COR-L47 (cell line): ENCODE results near the gene PRB3.

ENCODE experiments used
- DNase-seq: peaks from one replicate; lab custom pipeline; 2025; lab: John Stamatoyannopoulos, UW

PRB3 gene

GRCh38 chr12:11269607-11270006 is at the start of gene PRB3:
PRB3 (minus strand) TSS chr12:11269707; CDS start chr12:11269669, 38 bp downstream.
- DNase-seq: no peak

- no peak for DNase-seq
Measured at GRCh38 chr12:11310336-11310735, 40.8 kb upstream of the PRB3 start, which contains the start of gene PRB4. PRB4 (minus strand) TSS chr12:11310436; CDS start chr12:11310398, 38 bp downstream.

- no peak for DNase-seq
Measured at GRCh38 chr12:11307143-11307542, 37.6 kb upstream of the PRB3 start.

- no peak for DNase-seq
Measured at GRCh38 chr12:11273449-11273848, 3.9 kb upstream of the PRB3 start.

GRCh38 chr12:11264501-11264900 is 5.0 kb downstream of the PRB3 start:
- no peak for DNase-seq

- no peak for DNase-seq
Measured at GRCh38 chr12:11246489-11246888, 23.0 kb downstream of the PRB3 start.

- DNase-seq: no peak
Measured at GRCh38 chr12:11242656-11243055, 26.9 kb downstream of the PRB3 start.

GRCh38 chr12:11240348-11240930 is 29.1 kb downstream of the PRB3 start:
- no peak for DNase-seq

GRCh38 chr12:11238275-11238674 is 31.2 kb downstream of the PRB3 start:
- no peak for DNase-seq

- no peak for DNase-seq
Measured at GRCh38 chr12:11233532-11233931, 36.0 kb downstream of the PRB3 start.

GRCh38 chr12:11228296-11228879 is 41.1 kb downstream of the PRB3 start:
- DNase-seq: no peak

- DNase-seq: no peak
Measured at GRCh38 chr12:11227373-11227772, 42.1 kb downstream of the PRB3 start.
